Left kidney (tissue), 2 donors: Measurements from ENCODE around the gene GUCY1B1. TPM values are rescaled to one million over a fixed set of nuclear protein-coding genes. Genes with fewer than 3 reads are reported as not detected.

Experiments used
- DNase-seq: peaks from one replicate; pipeline ENCODE4 v3.0.0-alpha.2; 2013
- polyA plus RNA-seq: library from polyadenylated mRNA; unstranded; fragments of 120-200 nt; gene quantifications from one replicate; pipeline ENCODE4 v1.2.1, GENCODE V29; 2013; ENCODE audit not compliant: insufficient read length

Gene GUCY1B1
- polyA plus RNA-seq, 1 donor, result 72.1 TPM

GRCh38 chr4:155855897-155856296, 97.1 kb downstream of the GUCY1B1 start:
- no peak for DNase-seq

Other genes starting within 250 kb of the GUCY1B1 start
- 78.4 TPM for gene GUCY1A1, start 92.2 kb upstream of the GUCY1B1 start, polyA plus RNA-seq
- gene ASIC5, start 107.3 kb downstream of the GUCY1B1 start, polyA plus RNA-seq, result 0.22 TPM
- 3.1 TPM for gene TDO2, start 144.7 kb downstream of the GUCY1B1 start, polyA plus RNA-seq
- gene CTSO, start 194.8 kb downstream of the GUCY1B1 start, polyA plus RNA-seq, result 43.3 TPM